Right lung (tissue), 10 donors: Measurements from ENCODE around the gene CNP. TPM values are rescaled to one million over a fixed set of nuclear protein-coding genes. Genes with fewer than 3 reads are reported as not detected.
"Not testable (repeated sequence)": the region's sequence is repeated elsewhere in the genome, so short reads cannot be mapped to it uniquely, and the experiment has no call there.

Experiments
- DNase-seq, 2 donors: peaks; one replicate each; pipeline ENCODE4 v3.0.0-alpha.2; 2013
- long read RNA-seq, 8 donors: transcript quantifications; one replicate each; lab custom pipeline, GENCODE V29; 2026
- polyA plus RNA-seq, 5 donors: library from polyadenylated mRNA; unstranded; fragments of 120-200 nt; gene quantifications; one replicate each; pipeline versions ENCODE4 v1.2.1 to v1.2.3, GENCODE V29; 2013; ENCODE audit warnings: inconsistent platforms in 1 of 5, low replicate concordance in 1 of 5; ENCODE audit not compliant: insufficient read length in 5 of 5, insufficient read depth in 1 of 5

CNP gene
- 10 to 100 TPM; 49.6 to 78.5 (median 55.9) TPM for polyA plus RNA-seq
- long read RNA-seq, donor 1, full-length matches to known transcripts: 34 of 194 reads
- long read RNA-seq, donor 1, partial matches to known transcripts: 133 of 194 reads
- long read RNA-seq, donor 1, other reads (novel, unspliced or antisense): 27 of 194 reads
- long read RNA-seq, donor 2, full-length matches to known transcripts: 17 of 17 reads
- long read RNA-seq, donor 2, partial matches to known transcripts: 0 of 17 reads
- long read RNA-seq, donor 2, other reads (novel, unspliced or antisense): 0 of 17 reads
- long read RNA-seq, donor 3, full-length matches to known transcripts: 15 of 104 reads
- long read RNA-seq, donor 3, partial matches to known transcripts: 89 of 104 reads
- long read RNA-seq, donor 3, other reads (novel, unspliced or antisense): 0 of 104 reads
- long read RNA-seq, donor 4, full-length matches to known transcripts: 11 of 11 reads
- long read RNA-seq, donor 4, partial matches to known transcripts: 0 of 11 reads
- long read RNA-seq, donor 4, other reads (novel, unspliced or antisense): 0 of 11 reads
- long read RNA-seq, donor 5, full-length matches to known transcripts: 19 of 26 reads
- long read RNA-seq, donor 5, partial matches to known transcripts: 7 of 26 reads
- long read RNA-seq, donor 5, other reads (novel, unspliced or antisense): 0 of 26 reads
- long read RNA-seq, donor 6, full-length matches to known transcripts: 31 of 36 reads
- long read RNA-seq, donor 6, partial matches to known transcripts: 5 of 36 reads
- long read RNA-seq, donor 6, other reads (novel, unspliced or antisense): 0 of 36 reads
- long read RNA-seq, donor 7, full-length matches to known transcripts: 22 of 22 reads
- long read RNA-seq, donor 7, partial matches to known transcripts: 0 of 22 reads
- long read RNA-seq, donor 7, other reads (novel, unspliced or antisense): 0 of 22 reads
- long read RNA-seq, donor 8, full-length matches to known transcripts: 10 of 107 reads
- long read RNA-seq, donor 8, partial matches to known transcripts: 97 of 107 reads
- long read RNA-seq, donor 8, other reads (novel, unspliced or antisense): 0 of 107 reads

- peak; percentile 90 to 93 for DNase-seq
Measured at GRCh38 chr17:41966463-41967140, at the start of gene CNP. Gene CNP (plus strand): TSS chr17:41966795. CDS start chr17:41966885, 90 bp downstream.

- DNase-seq: peak in 1 of 2 donors; percentile 41
Measured at GRCh38 chr17:41917192-41917591, 49.4 kb upstream of the CNP start.

- DNase-seq: peak in 1 of 2 donors; percentile 48
Measured at GRCh38 chr17:41917679-41918313, 48.8 kb upstream of the CNP start.

GRCh38 chr17:41918314-41919164 lies 48.1 kb upstream of the CNP start, which contains the start of gene ACLY:
Gene ACLY (minus strand): TSS chr17:41918951. CDS start chr17:41913873, 5,078 bp downstream.
- peak; percentile 97 for DNase-seq

- no peak for DNase-seq
Measured at GRCh38 chr17:41919165-41919817, 47.3 kb upstream of the CNP start.

- no peak for DNase-seq
Measured at GRCh38 chr17:41919840-41920579, 46.6 kb upstream of the CNP start.

GRCh38 chr17:41920580-41920955 lies 46.0 kb upstream of the CNP start:
- no peak for DNase-seq

- DNase-seq: no peak
Measured at GRCh38 chr17:41925991-41926590, 40.5 kb upstream of the CNP start.

GRCh38 chr17:41928693-41929251 lies 37.8 kb upstream of the CNP start:
- no peak for DNase-seq

- peak; percentile 95 to 97 for DNase-seq
Measured at GRCh38 chr17:41930009-41930832, 36.4 kb upstream of the CNP start, which contains the start of gene ODAD4. Gene ODAD4 (plus strand): TSS chr17:41930617. CDS start chr17:41930724, 107 bp downstream.

GRCh38 chr17:41930833-41931156 lies 35.8 kb upstream of the CNP start:
- not testable (repeated sequence) for DNase-seq

GRCh38 chr17:41931715-41932114 lies 34.9 kb upstream of the CNP start:
- not testable (repeated sequence) for DNase-seq

GRCh38 chr17:41932816-41933389 lies 33.7 kb upstream of the CNP start:
- no peak for DNase-seq

- DNase-seq: no peak
Measured at GRCh38 chr17:41935641-41936040, 31.0 kb upstream of the CNP start.

- no peak for DNase-seq
Measured at GRCh38 chr17:41937970-41938954, 28.3 kb upstream of the CNP start.
